ENCODE data around the gene OR5H14.

DNA sequence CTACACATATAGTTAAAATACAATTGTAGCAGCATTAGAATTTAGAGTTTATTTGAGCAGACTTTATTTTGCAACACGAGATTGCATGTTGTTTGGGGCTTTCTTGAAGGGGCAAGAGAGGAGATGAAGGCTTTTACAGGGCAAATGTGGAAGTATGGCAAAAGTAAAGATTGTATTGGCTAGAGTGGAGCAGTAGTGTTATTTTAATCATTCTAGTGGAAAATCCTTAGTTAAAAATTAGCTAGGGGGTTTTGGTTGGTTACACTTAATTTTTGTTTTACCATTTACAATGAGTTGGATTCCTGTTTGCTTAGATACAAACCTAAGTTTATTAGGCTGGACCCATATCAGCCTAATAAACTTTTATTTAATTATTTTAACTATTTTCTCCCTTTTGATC, 23.8 kb downstream of the OR5H14 start:
- TF ChIP-seq, protein P1, sequence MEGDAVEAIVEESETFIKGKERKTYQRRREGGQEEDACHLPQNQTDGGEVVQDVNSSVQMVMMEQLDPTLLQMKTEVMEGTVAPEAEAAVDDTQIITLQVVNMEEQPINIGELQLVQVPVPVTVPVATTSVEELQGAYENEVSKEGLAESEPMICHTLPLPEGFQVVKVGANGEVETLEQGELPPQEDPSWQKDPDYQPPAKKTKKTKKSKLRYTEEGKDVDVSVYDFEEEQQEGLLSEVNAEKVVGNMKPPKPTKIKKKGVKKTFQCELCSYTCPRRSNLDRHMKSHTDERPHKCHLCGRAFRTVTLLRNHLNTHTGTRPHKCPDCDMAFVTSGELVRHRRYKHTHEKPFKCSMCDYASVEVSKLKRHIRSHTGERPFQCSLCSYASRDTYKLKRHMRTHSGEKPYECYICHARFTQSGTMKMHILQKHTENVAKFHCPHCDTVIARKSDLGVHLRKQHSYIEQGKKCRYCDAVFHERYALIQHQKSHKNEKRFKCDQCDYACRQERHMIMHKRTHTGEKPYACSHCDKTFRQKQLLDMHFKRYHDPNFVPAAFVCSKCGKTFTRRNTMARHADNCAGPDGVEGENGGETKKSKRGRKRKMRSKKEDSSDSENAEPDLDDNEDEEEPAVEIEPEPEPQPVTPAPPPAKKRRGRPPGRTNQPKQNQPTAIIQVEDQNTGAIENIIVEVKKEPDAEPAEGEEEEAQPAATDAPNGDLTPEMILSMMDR (IDR thresholded peaks at IDR 0.05; ENCODE audit: borderline replicate concordance, extremely low read depth, low read length, poor library complexity, severe bottlenecking), result no peak
- TF ChIP-seq EZH2 (IDR thresholded peaks at IDR 0.05; ENCODE audit: borderline replicate concordance, low read depth, low read length, severe bottlenecking), result no peak
